GM19395 (cell line): ENCODE measurements around the gene GPM6B.
"Not testable (repeated sequence)": the region's sequence is repeated elsewhere in the genome, so short reads cannot be mapped to it uniquely, and the experiment has no call there.

Source experiments
- ATAC-seq: cut with Tn5 transposase; IDR thresholded peaks from one replicate; pipeline ENCODE4 v1.9.1; 2021; ENCODE audit warnings: mild to moderate bottlenecking, moderate library complexity; ENCODE audit not compliant: unreplicated experiment

The GPM6B gene

DNA sequence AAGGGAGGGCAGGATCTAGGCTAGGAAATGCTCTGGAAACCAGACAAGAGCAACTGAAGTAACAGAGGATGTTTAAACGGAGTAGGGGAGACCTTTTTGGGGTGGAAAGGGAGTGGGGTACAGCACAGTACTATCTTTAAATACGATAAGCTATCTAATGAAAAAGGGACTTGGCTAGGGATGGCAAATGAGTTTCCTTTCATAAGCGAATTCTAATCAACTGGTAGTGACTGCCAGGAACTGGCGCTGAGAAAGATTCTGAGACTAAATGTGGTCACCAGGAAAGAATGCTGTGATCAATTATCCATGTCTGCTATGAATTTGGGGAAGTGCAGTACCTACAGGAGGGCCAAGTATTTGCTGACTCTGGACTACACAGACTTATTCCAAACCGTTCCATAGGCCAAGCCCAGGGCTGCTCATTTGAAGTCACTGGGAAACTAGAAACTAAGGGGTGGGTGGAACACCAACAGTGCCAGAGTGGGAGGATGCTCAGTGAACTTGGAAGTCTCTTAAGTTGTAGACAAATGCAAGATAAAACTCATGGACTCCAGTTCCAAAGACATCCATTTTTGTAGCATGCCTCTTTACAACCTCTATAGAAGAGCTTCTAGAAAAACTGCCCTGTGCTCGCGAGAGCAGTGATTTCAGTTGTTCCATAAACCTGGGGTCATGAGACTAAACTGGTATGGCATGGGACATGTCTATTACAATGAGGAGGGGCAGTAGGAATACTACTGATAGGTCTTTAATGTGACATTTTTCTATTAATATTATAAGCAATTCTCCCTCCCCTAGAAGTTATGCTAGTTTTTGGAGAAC, 84.4 kb downstream of the GPM6B start:
- ATAC-seq, result no peak

GRCh38 chrX:13730523-13730922, 86.4 kb downstream of the GPM6B start:
- not testable (repeated sequence) for ATAC-seq

- ATAC-seq, result not testable (repeated sequence)
Observed at GRCh38 chrX:13726583-13726982, 90.3 kb downstream of the GPM6B start.

GRCh38 chrX:13724878-13725277, 92.0 kb downstream of the GPM6B start:
- ATAC-seq, result not testable (repeated sequence)

- ATAC-seq, result no peak
Observed at GRCh38 chrX:13721819-13722519, 94.9 kb downstream of the GPM6B start.

DNA sequence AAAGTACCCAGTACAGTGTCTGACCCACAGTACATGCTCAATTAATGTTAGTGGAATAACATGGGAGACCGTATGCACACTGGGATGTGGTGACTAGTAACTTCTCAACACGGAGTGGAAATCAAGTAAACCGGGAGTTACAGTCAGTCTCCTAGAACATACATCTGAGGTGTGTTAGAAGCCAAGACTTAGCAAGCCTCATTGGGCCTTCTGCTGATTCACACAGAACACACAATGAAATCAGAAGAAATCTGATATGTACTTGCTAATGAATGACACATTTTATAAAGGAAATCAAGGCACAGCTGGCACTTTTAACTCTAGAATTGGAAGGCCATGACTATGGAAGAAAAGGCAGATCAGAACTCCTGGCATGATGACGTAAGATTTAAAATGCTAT, 95.5 kb downstream of the GPM6B start:
- no peak for ATAC-seq
